Measurements from ENCODE around the gene RAB21. TPM values are rescaled to one million over a fixed set of nuclear protein-coding genes. Genes with fewer than 3 reads are reported as not detected.

RAB21 gene
- total RNA-seq, 1 donor from 2014 or later: 66.1 TPM

DNA sequence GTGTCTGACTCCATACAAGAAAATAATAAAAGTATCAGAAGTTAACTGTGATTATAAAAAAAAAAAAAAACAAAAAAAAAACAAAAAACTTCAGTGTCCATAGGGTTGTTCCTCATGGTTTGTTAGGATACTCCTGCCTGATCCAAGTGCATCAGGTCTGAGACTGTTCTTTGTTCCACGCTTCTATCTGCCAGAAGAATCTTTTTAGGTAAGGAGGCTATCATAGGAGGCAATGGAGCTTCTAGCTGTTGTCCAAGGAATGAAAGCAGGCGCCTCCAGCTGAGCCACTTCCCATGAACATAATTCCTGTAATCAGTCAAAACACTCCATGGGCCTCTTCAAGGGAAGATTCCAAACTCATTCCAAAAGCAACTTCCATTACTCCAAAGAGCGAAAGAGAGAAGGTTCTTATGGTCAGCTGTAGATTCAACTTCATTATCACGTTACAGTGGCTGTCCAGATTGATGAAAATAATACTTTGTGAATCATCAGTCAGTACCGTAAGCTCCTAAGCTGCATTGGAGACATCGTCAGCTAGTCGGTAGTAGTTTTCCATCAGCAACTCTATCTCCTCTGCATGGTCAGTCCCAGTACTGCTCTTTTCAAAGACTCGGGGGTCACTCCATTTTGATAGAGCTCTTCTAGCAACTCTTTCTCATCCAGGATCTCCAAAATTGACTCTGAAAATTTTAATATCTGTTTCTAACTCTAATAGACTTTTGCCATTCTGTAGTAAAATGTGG is 94.6 kb downstream of the RAB21 start:
- no peak for DNase-seq
- Mint-ChIP-seq H3K9me3 (ENCODE audit: unreplicated experiment) (peaks cover 2% of the 10 kb centered on the region), H3K27ac (ENCODE audit: unreplicated experiment) (peak overlapping the region; percentile 19), H3K27me3 (ENCODE audit: unreplicated experiment) (no peaks in the 10 kb centered on the region), H3K36me3 (ENCODE audit: unreplicated experiment) (no peaks in the 10 kb centered on the region), H3K4me3 (ENCODE audit: unreplicated experiment) (no peak overlapping the region), H3K4me1 (ENCODE audit: low read depth, unreplicated experiment) (no peaks in the 10 kb centered on the region)
- TF ChIP-seq, protein P1, sequence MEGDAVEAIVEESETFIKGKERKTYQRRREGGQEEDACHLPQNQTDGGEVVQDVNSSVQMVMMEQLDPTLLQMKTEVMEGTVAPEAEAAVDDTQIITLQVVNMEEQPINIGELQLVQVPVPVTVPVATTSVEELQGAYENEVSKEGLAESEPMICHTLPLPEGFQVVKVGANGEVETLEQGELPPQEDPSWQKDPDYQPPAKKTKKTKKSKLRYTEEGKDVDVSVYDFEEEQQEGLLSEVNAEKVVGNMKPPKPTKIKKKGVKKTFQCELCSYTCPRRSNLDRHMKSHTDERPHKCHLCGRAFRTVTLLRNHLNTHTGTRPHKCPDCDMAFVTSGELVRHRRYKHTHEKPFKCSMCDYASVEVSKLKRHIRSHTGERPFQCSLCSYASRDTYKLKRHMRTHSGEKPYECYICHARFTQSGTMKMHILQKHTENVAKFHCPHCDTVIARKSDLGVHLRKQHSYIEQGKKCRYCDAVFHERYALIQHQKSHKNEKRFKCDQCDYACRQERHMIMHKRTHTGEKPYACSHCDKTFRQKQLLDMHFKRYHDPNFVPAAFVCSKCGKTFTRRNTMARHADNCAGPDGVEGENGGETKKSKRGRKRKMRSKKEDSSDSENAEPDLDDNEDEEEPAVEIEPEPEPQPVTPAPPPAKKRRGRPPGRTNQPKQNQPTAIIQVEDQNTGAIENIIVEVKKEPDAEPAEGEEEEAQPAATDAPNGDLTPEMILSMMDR (IDR thresholded peaks at IDR 0.05; ENCODE audit: partially characterized antibody, unreplicated experiment): no peak

Other genes starting within 250 kb of the RAB21 start
- gene ZFC3H1, start 91.0 kb upstream of the RAB21 start, total RNA-seq (ENCODE audit: unreplicated experiment): 66.7 TPM
- 7.9 TPM for gene THAP2, start 90.6 kb upstream of the RAB21 start, total RNA-seq (ENCODE audit: unreplicated experiment)
- 13.7 TPM for gene TMEM19, start 68.8 kb upstream of the RAB21 start, total RNA-seq (ENCODE audit: unreplicated experiment)
- gene TBC1D15, start 84.9 kb downstream of the RAB21 start, total RNA-seq (ENCODE audit: unreplicated experiment): 25.1 TPM
- gene TPH2, start 184.0 kb downstream of the RAB21 start, total RNA-seq (ENCODE audit: unreplicated experiment): 0.34 TPM

All from glutamatergic neuron (in vitro differentiated cells).